ENCODE results near the gene PPP1R2.

The PPP1R2 gene

GRCh38 chr3:195563317-195563716 lies 20.2 kb upstream of the PPP1R2 start:
- Histone ChIP-seq H3K36me3 (ENCODE audit: control insufficient read depth, insufficient read depth, low read length) (no peaks in the 10 kb centered on the region), H3K9ac (ENCODE audit: low read length) (no peak overlapping the region), H3K9me3 (ENCODE audit: control insufficient read depth, insufficient read depth, low read depth, low read length) (no peaks in the 10 kb centered on the region), H3K4me3 (ENCODE audit: low read depth, low read length) (no peak overlapping the region), H3K4me1 (ENCODE audit: control insufficient read depth, insufficient read depth, low read length) (no peaks in the 10 kb centered on the region), H3K27ac (ENCODE audit: low read depth, low read length) (no peak overlapping the region), H3K27me3 (ENCODE audit: control insufficient read depth, insufficient read depth, low read length) (no peaks in the 10 kb centered on the region)

GRCh38 chr3:195559723-195560409 lies 16.7 kb upstream of the PPP1R2 start:
- H3K27me3 ChIP-seq (ENCODE audit: control insufficient read depth, insufficient read depth, low read length), result no peaks in the 10 kb centered on the region
- H3K27ac ChIP-seq (ENCODE audit: low read depth, low read length), result no peak overlapping the region
- H3K9me3 ChIP-seq (ENCODE audit: control insufficient read depth, insufficient read depth, low read depth, low read length), result no peaks in the 10 kb centered on the region
- H3K4me1 ChIP-seq (ENCODE audit: control insufficient read depth, insufficient read depth, low read length), result peaks cover 6% of the 10 kb centered on the region; the same call in 1 of the 2 replicates
- H3K4me3 ChIP-seq (ENCODE audit: low read depth, low read length), result no peak overlapping the region
- H3K9ac ChIP-seq (ENCODE audit: low read length), result no peak overlapping the region
- no peaks in the 10 kb centered on the region for H3K36me3 ChIP-seq (ENCODE audit: control insufficient read depth, insufficient read depth, low read length)

- Histone ChIP-seq H3K4me1 (ENCODE audit: control insufficient read depth, insufficient read depth, low read length) (peaks cover 6% of the 10 kb centered on the region; the same call in 1 of the 2 replicates), H3K36me3 (ENCODE audit: control insufficient read depth, insufficient read depth, low read length) (no peaks in the 10 kb centered on the region), H3K27ac (ENCODE audit: low read depth, low read length) (no peak overlapping the region), H3K9me3 (ENCODE audit: control insufficient read depth, insufficient read depth, low read depth, low read length) (no peaks in the 10 kb centered on the region), H3K9ac (ENCODE audit: low read length) (no peak overlapping the region), H3K4me3 (ENCODE audit: low read depth, low read length) (no peak overlapping the region), H3K27me3 (ENCODE audit: control insufficient read depth, insufficient read depth, low read length) (no peaks in the 10 kb centered on the region)
These were observed 15.5 kb upstream of the PPP1R2 start for GRCh38 chr3:195558602-195559001.

- Histone ChIP-seq H3K9ac (ENCODE audit: low read length) (no peak overlapping the region), H3K9me3 (ENCODE audit: control insufficient read depth, insufficient read depth, low read depth, low read length) (no peaks in the 10 kb centered on the region), H3K4me1 (ENCODE audit: control insufficient read depth, insufficient read depth, low read length) (peaks cover 6% of the 10 kb centered on the region; the same call in 1 of the 2 replicates), H3K27me3 (ENCODE audit: control insufficient read depth, insufficient read depth, low read length) (no peaks in the 10 kb centered on the region), H3K36me3 (ENCODE audit: control insufficient read depth, insufficient read depth, low read length) (no peaks in the 10 kb centered on the region), H3K4me3 (ENCODE audit: low read depth, low read length) (no peak overlapping the region), H3K27ac (ENCODE audit: low read depth, low read length) (no peak overlapping the region)
These were observed 14.2 kb upstream of the PPP1R2 start for GRCh38 chr3:195557322-195557721.

GRCh38 chr3:195556390-195556789 lies 13.3 kb upstream of the PPP1R2 start:
- H3K27me3 ChIP-seq (ENCODE audit: control insufficient read depth, insufficient read depth, low read length), result no peaks in the 10 kb centered on the region
- peaks cover 9% of the 10 kb centered on the region for H3K4me1 ChIP-seq (ENCODE audit: control insufficient read depth, insufficient read depth, low read length)
- no peak overlapping the region for H3K27ac ChIP-seq (ENCODE audit: low read depth, low read length)
- no peaks in the 10 kb centered on the region for H3K9me3 ChIP-seq (ENCODE audit: control insufficient read depth, insufficient read depth, low read depth, low read length)
- H3K4me3 ChIP-seq (ENCODE audit: low read depth, low read length), result no peak overlapping the region
- H3K9ac ChIP-seq (ENCODE audit: low read length), result no peak overlapping the region
- H3K36me3 ChIP-seq (ENCODE audit: control insufficient read depth, insufficient read depth, low read length), result no peaks in the 10 kb centered on the region

GRCh38 chr3:195555110-195555509 lies 12.0 kb upstream of the PPP1R2 start:
- H3K27me3 ChIP-seq (ENCODE audit: control insufficient read depth, insufficient read depth, low read length), result no peaks in the 10 kb centered on the region

GRCh38 chr3:195554458-195554857 lies 11.3 kb upstream of the PPP1R2 start:
- Histone ChIP-seq H3K9me3 (ENCODE audit: control insufficient read depth, insufficient read depth, low read depth, low read length) (no peaks in the 10 kb centered on the region), H3K36me3 (ENCODE audit: control insufficient read depth, insufficient read depth, low read length) (no peaks in the 10 kb centered on the region), H3K4me1 (ENCODE audit: control insufficient read depth, insufficient read depth, low read length) (peaks cover 19% of the 10 kb centered on the region), H3K9ac (ENCODE audit: low read length) (no peak overlapping the region), H3K27me3 (ENCODE audit: control insufficient read depth, insufficient read depth, low read length) (no peaks in the 10 kb centered on the region), H3K4me3 (ENCODE audit: low read depth, low read length) (no peak overlapping the region), H3K27ac (ENCODE audit: low read depth, low read length) (no peak overlapping the region)

More at GRCh38 chr3:195555110-195555509, 12.0 kb upstream of the PPP1R2 start:
- Histone ChIP-seq H3K4me1 (ENCODE audit: control insufficient read depth, insufficient read depth, low read length) (peaks cover 16% of the 10 kb centered on the region), H3K27ac (ENCODE audit: low read depth, low read length) (no peak overlapping the region), H3K9me3 (ENCODE audit: control insufficient read depth, insufficient read depth, low read depth, low read length) (no peaks in the 10 kb centered on the region), H3K4me3 (ENCODE audit: low read depth, low read length) (no peak overlapping the region), H3K9ac (ENCODE audit: low read length) (no peak overlapping the region), H3K36me3 (ENCODE audit: control insufficient read depth, insufficient read depth, low read length) (no peaks in the 10 kb centered on the region)

- no peaks in the 10 kb centered on the region for H3K9me3 ChIP-seq (ENCODE audit: control insufficient read depth, insufficient read depth, low read depth, low read length)
- H3K27ac ChIP-seq (ENCODE audit: low read depth, low read length), result no peak overlapping the region
- no peaks in the 10 kb centered on the region for H3K36me3 ChIP-seq (ENCODE audit: control insufficient read depth, insufficient read depth, low read length)
- H3K4me3 ChIP-seq (ENCODE audit: low read depth, low read length), result no peak overlapping the region
- no peak overlapping the region for H3K9ac ChIP-seq (ENCODE audit: low read length)
- no peaks in the 10 kb centered on the region for H3K27me3 ChIP-seq (ENCODE audit: control insufficient read depth, insufficient read depth, low read length)
- peaks cover 28% of the 10 kb centered on the region for H3K4me1 ChIP-seq (ENCODE audit: control insufficient read depth, insufficient read depth, low read length)
These were observed 10.1 kb upstream of the PPP1R2 start for GRCh38 chr3:195553268-195553667.

GRCh38 chr3:195551381-195551978 lies 8.4 kb upstream of the PPP1R2 start:
- H3K4me1 ChIP-seq (ENCODE audit: control insufficient read depth, insufficient read depth, low read length), result peaks cover 38% of the 10 kb centered on the region
- no peak overlapping the region for H3K27ac ChIP-seq (ENCODE audit: low read depth, low read length)
- no peak overlapping the region for H3K9ac ChIP-seq (ENCODE audit: low read length)
- H3K27me3 ChIP-seq (ENCODE audit: control insufficient read depth, insufficient read depth, low read length), result no peaks in the 10 kb centered on the region
- H3K4me3 ChIP-seq (ENCODE audit: low read depth, low read length), result no peak overlapping the region
- no peaks in the 10 kb centered on the region for H3K36me3 ChIP-seq (ENCODE audit: control insufficient read depth, insufficient read depth, low read length)
- no peaks in the 10 kb centered on the region for H3K9me3 ChIP-seq (ENCODE audit: control insufficient read depth, insufficient read depth, low read depth, low read length)

GRCh38 chr3:195550723-195551122 lies 7.6 kb upstream of the PPP1R2 start:
- Histone ChIP-seq H3K4me1 (ENCODE audit: control insufficient read depth, insufficient read depth, low read length) (peaks cover 45% of the 10 kb centered on the region), H3K4me3 (ENCODE audit: low read depth, low read length) (no peak overlapping the region), H3K27ac (ENCODE audit: low read depth, low read length) (no peak overlapping the region)

GRCh38 chr3:195549931-195550519 lies 6.9 kb upstream of the PPP1R2 start:
- no peaks in the 10 kb centered on the region for H3K9me3 ChIP-seq (ENCODE audit: control insufficient read depth, insufficient read depth, low read depth, low read length)
- no peak overlapping the region for H3K4me3 ChIP-seq (ENCODE audit: low read depth, low read length)
- H3K36me3 ChIP-seq (ENCODE audit: control insufficient read depth, insufficient read depth, low read length), result no peaks in the 10 kb centered on the region
- H3K4me1 ChIP-seq (ENCODE audit: control insufficient read depth, insufficient read depth, low read length), result peaks cover 40% of the 10 kb centered on the region
- no peak overlapping the region for H3K27ac ChIP-seq (ENCODE audit: low read depth, low read length)
- H3K9ac ChIP-seq (ENCODE audit: low read length), result no peak overlapping the region
- no peaks in the 10 kb centered on the region for H3K27me3 ChIP-seq (ENCODE audit: control insufficient read depth, insufficient read depth, low read length)

More at GRCh38 chr3:195550723-195551122, 7.6 kb upstream of the PPP1R2 start:
- Histone ChIP-seq H3K9ac (ENCODE audit: low read length) (no peak overlapping the region), H3K9me3 (ENCODE audit: control insufficient read depth, insufficient read depth, low read depth, low read length) (no peaks in the 10 kb centered on the region), H3K36me3 (ENCODE audit: control insufficient read depth, insufficient read depth, low read length) (no peaks in the 10 kb centered on the region), H3K27me3 (ENCODE audit: control insufficient read depth, insufficient read depth, low read length) (no peaks in the 10 kb centered on the region)
